Pancreas (tissue), 10 donors: ENCODE results near the gene GLIS2. TPM values are rescaled to one million over a fixed set of nuclear protein-coding genes. Genes with fewer than 3 reads are reported as not detected.

Source experiments
- ATAC-seq, 4 donors: fragments of 200-7000 bp; cut with Tn5 transposase; one replicate each; pipeline versions ENCODE4 v1.8.0 to v1.9.1; 2020; ENCODE audit warnings: mild to moderate bottlenecking in 4 of 4, moderate library complexity in 4 of 4
- DNase-seq, 6 donors: peaks; one replicate each; pipeline ENCODE4 v3.0.0-alpha.2; 2020
- FAIRE-seq: peaks from 2 replicates; lab custom pipeline; 2012; peaks lifted over from hg19 to GRCh38; lab: Jason Lieb, UNC
- H3K27ac ChIP-seq, 4 donors: fragments of 200-600 bp; sonication (generic); 1 replicate in 3 of 4; 2 replicates in 1 of 4; pipeline versions ENCODE4 v1.5.0 to v1.8.0; 2020
- H3K27me3 ChIP-seq, 4 donors: fragments of 200-600 bp; one replicate each; pipeline ENCODE4 v1.8.0; 2021
- H3K36me3 ChIP-seq, 3 donors: fragments of 200-600 bp; sonication (generic) in 1 of 3; one replicate each; pipeline versions ENCODE4 v1.5.0 to v1.8.0; 2020 to 2021
- H3K4me1 ChIP-seq, 3 donors: fragments of 200-600 bp; one replicate each; pipeline ENCODE4 v1.8.0; 2021
- H3K4me3 ChIP-seq, 4 donors: fragments of 200-600 bp; sonication (generic) in 2 of 4; one replicate each; pipeline versions ENCODE4 v1.5.0 to v1.8.0; 2020 to 2021
- H3K9me3 ChIP-seq, 4 donors: fragments of 200-600 bp; one replicate each; pipeline ENCODE4 v1.8.0; 2021
- CTCF ChIP-seq, 4 donors: fragments of 200-600 bp; sonication (generic) in 3 of 4; IDR thresholded peaks; one replicate each; pipeline versions ENCODE4 v1.5.0 to v1.8.0; 2021; ENCODE audit warnings: antibody characterized with exemption in 4 of 4
- WGBS, 2 donors: extraction: QIAGEN DNeasy Blood & Tissue Kit; methylation state at CpG; one replicate each; pipeline ENCODE4 v1.1.7; 2013; 5-methylcytosine and 5-hydroxymethylcytosine counted together
- intact Hi-C, 3 donors: fragments of 100-400 bp; cut with DNase I; formaldehyde crosslinking; loops; one replicate each; pipeline versions ENCODE4 v1.11.1 to v1.14.2; 2022
- polyA plus RNA-seq, 2 donors: library from polyadenylated mRNA; stranded (reverse); fragments of 200-250 nt; gene quantifications; one replicate each; pipeline ENCODE4 v1.2.3, GENCODE V29; 2013
- total RNA-seq, 6 donors: library from RNA; stranded (reverse); fragmentation: NEBNext Ultra II Directional in 4 of 6; extraction: Animal tissue kit (Norgen Biotek cat#: 25700) in 4 of 6; gene quantifications; one replicate each; pipeline versions ENCODE4 v1.2.1 to v1.2.4, GENCODE V29; 2021 to 2023
- donor health status: healthy with polysubstance abuse.
- donor health status: DM: no; HTN: no; CAD: no; lungs with moderate emphysema.
- donor health status: DM: no; HTN: no; CAD: no.
- donor health status: control.
- donor health status: control.
- donor health status: Bipolar disorder and iron deficiency.
- donor health status: DM: yes; HTN: yes; CAD: no.
- donor health status: DM: no; HTN: no; CAD: no.
- donor health status: DM: no; HTN: no; CAD: no.
- donor health status: DM: yes; HTN: yes; CAD: no.

The GLIS2 gene
- total RNA-seq (10 to 100 TPM in 4 of 6 donors, 1 to 10 TPM in 2; 5.5 to 14.9 (median 10.9) TPM), polyA plus RNA-seq (10 to 100 TPM in 1 of 2 donors, 1 to 10 TPM in 1; 7.3 to 15.1 TPM)

DNA sequence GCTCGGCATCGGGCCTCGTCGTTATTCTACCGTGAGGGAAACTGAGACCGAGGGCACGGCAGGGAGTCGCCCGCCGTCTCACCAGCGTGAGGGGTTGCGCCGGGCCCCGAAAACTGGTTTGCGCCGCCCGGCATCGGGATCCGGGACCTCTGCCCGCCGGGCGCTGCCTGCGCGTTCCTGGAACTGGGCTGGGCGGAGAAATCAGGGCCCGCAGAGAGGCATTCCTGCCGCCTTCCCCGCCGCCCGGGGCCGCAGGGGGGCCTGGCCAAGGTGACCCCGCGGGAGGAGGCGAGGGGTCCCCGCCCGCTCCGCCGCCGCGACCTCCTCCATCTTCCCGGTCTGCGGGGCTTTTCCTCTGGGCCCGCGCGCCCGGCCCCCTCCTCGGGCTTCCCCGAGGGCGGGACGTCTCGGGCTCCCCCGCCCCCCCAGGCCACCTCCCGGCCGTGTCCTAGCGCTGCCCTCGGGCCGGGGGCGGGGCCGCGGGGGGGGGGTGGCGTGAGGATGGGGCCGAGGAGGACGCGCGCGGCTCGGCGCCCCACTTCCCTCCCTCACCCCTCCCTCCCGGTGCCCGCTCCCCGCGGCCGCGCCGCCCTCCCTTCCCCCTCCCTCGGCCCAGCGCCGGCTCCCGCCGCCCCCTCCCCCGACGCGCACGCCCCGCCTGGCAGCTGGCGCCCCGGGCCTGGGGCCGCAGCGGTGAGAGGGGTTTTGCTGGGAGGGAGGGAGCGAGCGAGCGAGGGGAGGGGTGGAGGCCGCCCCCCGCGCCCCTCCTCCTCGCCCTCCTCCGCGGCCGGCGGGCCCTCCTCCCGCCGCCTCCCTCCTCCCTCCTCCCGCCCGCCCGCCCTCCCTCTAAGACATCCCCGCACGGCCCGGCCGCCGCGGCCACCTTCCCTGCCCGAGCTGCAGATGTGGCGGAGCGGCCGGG, at the start of gene GLIS2:
TSS of gene GLIS2 (plus strand) at position 882 of the 922 bp plus-strand sequence. CDS start 16,214 bp downstream, outside the sequence.
- peak within 1 kb of the TSS; percentile 43 to 79 (median 66) for H3K4me3 ChIP-seq
- peak; percentile 60 to 70 (median 66) for ATAC-seq
- intact Hi-C loops: no loop called here
- no peak for TF ChIP-seq CTCF (IDR thresholded peaks at IDR 0.05)
- no peaks in the 10 kb centered on the region for H3K27me3 ChIP-seq
- 0% methylated on average over 38 to 83 of the region's 115 CpGs for WGBS, 2 donors
- peak; percentile 73 to 86 (median 80) for DNase-seq
- H3K4me1 ChIP-seq: peaks cover 7 to 23% (median 17%) of the 10 kb centered on the region in 3 donors
- no peaks in the 10 kb centered on the region for H3K9me3 ChIP-seq
- H3K36me3 ChIP-seq: no peaks in the 10 kb centered on the region
- FAIRE-seq: no peak
- H3K27ac ChIP-seq: peak within 1 kb of the TSS; percentile 78 to 94 (median 92)

- no peak for ATAC-seq
- Histone ChIP-seq H3K27me3 (no peaks in the 10 kb centered on the region), H3K4me3 (no peak overlapping the region), H3K4me1 (peaks cover 6 to 28% (median 17%) of the 10 kb centered on the region in 3 donors), H3K27ac (no peak overlapping the region), H3K36me3 (peaks cover 0 to 9% (median 0%) of the 10 kb centered on the region in 3 donors), H3K9me3 (no peaks in the 10 kb centered on the region)
- intact Hi-C loops: no loop called here
- FAIRE-seq: no peak
- no peak for TF ChIP-seq CTCF (IDR thresholded peaks at IDR 0.05)
- WGBS, 2 donors: 87% methylated on average over 6 of the region's 6 CpGs
- no peak for DNase-seq
Observed at GRCh38 chr16:4266372-4266771, 49.5 kb upstream of the GLIS2 start.

DNA sequence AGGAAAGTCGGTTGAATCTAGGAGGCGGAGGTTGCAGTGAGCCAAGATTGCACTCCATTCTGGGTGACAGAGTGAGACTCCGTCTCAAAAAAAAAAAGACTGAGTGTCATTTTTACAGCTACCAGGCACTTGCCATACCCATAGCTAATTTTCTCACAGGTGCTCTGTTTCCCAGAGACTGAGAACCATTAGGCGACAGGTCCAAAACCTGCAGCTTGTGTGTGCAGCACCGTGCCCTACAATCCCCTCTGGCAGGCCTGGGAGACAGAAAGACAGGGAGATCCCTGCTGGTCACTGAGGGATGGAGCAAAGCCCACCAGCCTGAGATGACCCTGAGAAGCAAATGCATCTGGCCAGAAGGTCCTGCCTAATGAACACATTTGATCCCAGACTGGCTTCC, 45.8 kb upstream of the GLIS2 start:
- peaks cover 6 to 20% (median 15%) of the 10 kb centered on the region in 3 donors for H3K4me1 ChIP-seq
- peak overlapping the region in 1 of 4 donors; percentile 91 for H3K4me3 ChIP-seq
- DNase-seq: peak in 4 of 6 donors; percentile 42 to 63 (median 54)
- H3K27me3 ChIP-seq: no peaks in the 10 kb centered on the region
- 38 to 39% methylated on average over 5 of the region's 5 CpGs for WGBS, 2 donors
- intact Hi-C loops: no loop called here
- no peak for FAIRE-seq
- no peak for TF ChIP-seq CTCF (IDR thresholded peaks at IDR 0.05)
- ATAC-seq: peak in 2 of 4 donors; percentile 12 to 14
- H3K27ac ChIP-seq: peak overlapping the region in 3 of 4 donors; percentile 15 to 82 (median 17)
- no peaks in the 10 kb centered on the region for H3K9me3 ChIP-seq
- H3K36me3 ChIP-seq: no peaks in the 10 kb centered on the region

- no peak for ATAC-seq
- Histone ChIP-seq H3K36me3 (no peaks in the 10 kb centered on the region), H3K27me3 (no peaks in the 10 kb centered on the region), H3K27ac (peak overlapping the region; percentile 81 to 91 (median 86)), H3K4me3 (peak overlapping the region; percentile 60 to 91 (median 70)), H3K4me1 (peaks cover 6 to 18% (median 12%) of the 10 kb centered on the region in 3 donors), H3K9me3 (no peaks in the 10 kb centered on the region)
- FAIRE-seq: no peak
- 80 to 84% methylated on average over 7 of the region's 7 CpGs for WGBS, 2 donors
- no peak for TF ChIP-seq CTCF (IDR thresholded peaks at IDR 0.05)
- DNase-seq: peak in 1 of 6 donors; percentile 42
- intact Hi-C loops: no loop called here
Observed at GRCh38 chr16:4270595-4270994, 45.3 kb upstream of the GLIS2 start.
